ENCODE data around the gene KIAA0319L.
"Not testable (repeated sequence)": the region's sequence is repeated elsewhere in the genome, so short reads cannot be mapped to it uniquely, and the experiment has no call there.

DNA sequence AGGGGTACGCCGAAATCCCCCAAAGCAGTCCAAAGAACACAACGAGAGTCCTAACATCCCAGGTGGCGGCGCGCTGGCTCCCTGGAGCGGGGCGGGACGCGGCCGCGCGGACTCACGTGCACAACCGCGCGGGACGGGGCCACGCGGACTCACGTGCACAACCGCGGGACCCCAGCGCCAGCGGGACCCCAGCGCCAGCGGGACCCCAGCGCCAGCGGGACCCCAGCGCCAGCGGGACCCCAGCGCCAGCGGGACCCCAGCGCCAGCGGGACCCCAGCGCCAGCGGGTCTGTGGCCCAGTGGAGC is 19.5 kb upstream of the KIAA0319L start:
- TF ChIP-seq, protein P1, sequence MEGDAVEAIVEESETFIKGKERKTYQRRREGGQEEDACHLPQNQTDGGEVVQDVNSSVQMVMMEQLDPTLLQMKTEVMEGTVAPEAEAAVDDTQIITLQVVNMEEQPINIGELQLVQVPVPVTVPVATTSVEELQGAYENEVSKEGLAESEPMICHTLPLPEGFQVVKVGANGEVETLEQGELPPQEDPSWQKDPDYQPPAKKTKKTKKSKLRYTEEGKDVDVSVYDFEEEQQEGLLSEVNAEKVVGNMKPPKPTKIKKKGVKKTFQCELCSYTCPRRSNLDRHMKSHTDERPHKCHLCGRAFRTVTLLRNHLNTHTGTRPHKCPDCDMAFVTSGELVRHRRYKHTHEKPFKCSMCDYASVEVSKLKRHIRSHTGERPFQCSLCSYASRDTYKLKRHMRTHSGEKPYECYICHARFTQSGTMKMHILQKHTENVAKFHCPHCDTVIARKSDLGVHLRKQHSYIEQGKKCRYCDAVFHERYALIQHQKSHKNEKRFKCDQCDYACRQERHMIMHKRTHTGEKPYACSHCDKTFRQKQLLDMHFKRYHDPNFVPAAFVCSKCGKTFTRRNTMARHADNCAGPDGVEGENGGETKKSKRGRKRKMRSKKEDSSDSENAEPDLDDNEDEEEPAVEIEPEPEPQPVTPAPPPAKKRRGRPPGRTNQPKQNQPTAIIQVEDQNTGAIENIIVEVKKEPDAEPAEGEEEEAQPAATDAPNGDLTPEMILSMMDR (IDR thresholded peaks at IDR 0.05): not testable (repeated sequence)
- TF ChIP-seq POLR2AphosphoS5, POLR2A, EP300 (IDR thresholded peaks at IDR 0.05): not testable (repeated sequence)
